Neural cell (in vitro differentiated cells): Measurements from ENCODE around the gene IDUA. TPM values are rescaled to one million over a fixed set of nuclear protein-coding genes. Genes with fewer than 3 reads are reported as not detected.

Experiments
- H2AFZ ChIP-seq: fragments of 200-600, 300-800 bp; sonication (generic), shearing (Covaris generic); 2 replicates; pipeline ENCODE4 v1.6.0; 2014; ENCODE audit warnings: low read depth, mild to moderate bottlenecking, antibody characterized with exemption, low read length, moderate library complexity
- H3F3A ChIP-seq: fragments of 200-600 bp; shearing (Covaris generic); 2 replicates; pipeline ENCODE4 v1.6.1; 2016; ENCODE audit warnings: mild to moderate bottlenecking, moderate library complexity, mixed read lengths, antibody characterized with exemption, low read length; ENCODE audit not compliant: insufficient read depth, poor library complexity, severe bottlenecking
- H3K27ac ChIP-seq: fragments of 200-600, 300-800 bp; sonication (generic), shearing (Covaris generic); 2 replicates; pipeline ENCODE4 v1.5.1; 2014; ENCODE audit warnings: mild to moderate bottlenecking, low read length, moderate library complexity
- H3K27me3 ChIP-seq: fragments of 300-800, 200-600 bp; sonication (generic), shearing (Covaris generic); 2 replicates; pipeline ENCODE4 v1.6.0; 2014; ENCODE audit warnings: mild to moderate bottlenecking, low read depth, low read length, moderate library complexity; ENCODE audit not compliant: insufficient read depth
- H3K36me3 ChIP-seq: fragments of 300-800, 200-600 bp; sonication (generic), shearing (Covaris generic); 2 replicates; pipeline ENCODE4 v1.5.1; 2014; ENCODE audit warnings: mild to moderate bottlenecking, antibody characterized with exemption, low read length, moderate library complexity; ENCODE audit not compliant: insufficient read depth
- H3K4me2 ChIP-seq: fragments of 300-800, 200-600 bp; sonication (generic), shearing (Covaris generic); 2 replicates; pipeline ENCODE4 v1.6.0; 2014; ENCODE audit warnings: mild to moderate bottlenecking, low read length
- H3K4me3 ChIP-seq: fragments of 300-800, 200-600 bp; sonication (generic), shearing (Covaris generic); 2 replicates; pipeline ENCODE4 v1.5.1; 2014; ENCODE audit warnings: mild to moderate bottlenecking, low read length, moderate library complexity
- H3K79me2 ChIP-seq: fragments of 200-600 bp; shearing (Covaris generic); replicated peaks from 2 replicates; pipeline ENCODE4 v1.6.0; 2014; ENCODE audit warnings: mild to moderate bottlenecking, low read length, moderate library complexity; ENCODE audit not compliant: insufficient read depth
- H3K9ac ChIP-seq: fragments of 300-800, 200-600 bp; sonication (generic), shearing (Covaris generic); 2 replicates; pipeline ENCODE4 v1.6.1; 2016; ENCODE audit warnings: mild to moderate bottlenecking, low read length, mixed read lengths
- H3K9me2 ChIP-seq: fragments of 200-600 bp; shearing (Covaris generic); 2 replicates; pipeline ENCODE4 v1.6.1; 2016; ENCODE audit warnings: mild to moderate bottlenecking, low read length, mixed read lengths; ENCODE audit not compliant: insufficient read depth
- H3K9me3 ChIP-seq: fragments of 200-600, 300-800 bp; sonication (generic), shearing (Covaris generic); 2 replicates; pipeline ENCODE4 v1.6.1; 2016; ENCODE audit warnings: mild to moderate bottlenecking, mixed run types, low read length, moderate library complexity, mixed read lengths
- H4K20me1 ChIP-seq: fragments of 200-600 bp; shearing (Covaris generic); 2 replicates; pipeline ENCODE4 v1.6.1; 2016; ENCODE audit warnings: mild to moderate bottlenecking, mixed run types; ENCODE audit not compliant: insufficient read depth
- CTCF ChIP-seq: fragments of 450-650 bp; IDR thresholded peaks from 2 replicates; pipeline ENCODE4 v1.5.1; 2014; ENCODE audit warnings: antibody characterized with exemption, mild to moderate bottlenecking, moderate library complexity; ENCODE audit not compliant: poor library complexity, severe bottlenecking
- EP300 ChIP-seq: fragments of 450-650 bp; conservative IDR thresholded peaks from 2 replicates; pipeline ENCODE4 v1.6.1; 2014; ENCODE audit warnings: antibody characterized with exemption, mild to moderate bottlenecking, moderate library complexity; ENCODE audit not compliant: poor library complexity, severe bottlenecking
- EZH2 ChIP-seq: fragments of 200-600, 300-800 bp; shearing (Covaris generic), sonication (generic); IDR thresholded peaks from 2 replicates; pipeline ENCODE4 v1.6.1; 2014; ENCODE audit warnings: antibody characterized with exemption, low read length, borderline replicate concordance, mild to moderate bottlenecking; ENCODE audit not compliant: insufficient read depth, poor library complexity, severe bottlenecking
- MXI1 ChIP-seq: fragments of 450-650 bp; conservative IDR thresholded peaks from 2 replicates; pipeline ENCODE4 v1.6.1; 2014; ENCODE audit warnings: antibody characterized with exemption, mild to moderate bottlenecking; ENCODE audit not compliant: poor library complexity, severe bottlenecking
- POLR2AphosphoS5 ChIP-seq: IDR thresholded peaks from 2 replicates; pipeline ENCODE4 v1.6.1; 2012
- RAD21 ChIP-seq: fragments of 450-650 bp; conservative IDR thresholded peaks from 2 replicates; pipeline ENCODE4 v1.6.1; 2014; ENCODE audit warnings: antibody characterized with exemption, mild to moderate bottlenecking, moderate library complexity
- REST ChIP-seq: IDR thresholded peaks from 2 replicates; pipeline ENCODE4 v1.6.1; 2012; ENCODE audit warnings: borderline replicate concordance
- SMC3 ChIP-seq: fragments of 450-650 bp; conservative IDR thresholded peaks from 2 replicates; pipeline ENCODE4 v1.6.1; 2014; ENCODE audit warnings: antibody characterized with exemption, mild to moderate bottlenecking, moderate library complexity; ENCODE audit not compliant: poor library complexity
- TAF1 ChIP-seq: IDR thresholded peaks from 2 replicates; pipeline ENCODE4 v1.6.1; 2012; ENCODE audit warnings: low read depth
- polyA plus RNA-seq: library from polyadenylated mRNA; depleted of rRNA; stranded (reverse); fragments of >200 nt; gene quantifications from 2 replicates; pipeline ENCODE4 v1.2.3, GENCODE V29; 2014

IDUA gene
- polyA plus RNA-seq, 1 donor from 2014 or later = 12.7 TPM

- no peaks in the 10 kb centered on the region for H3K27me3 ChIP-seq
- no peaks in the 10 kb centered on the region for H3K9me3 ChIP-seq
- H3K79me2 ChIP-seq = no peaks in the 10 kb centered on the region
- H3K36me3 ChIP-seq = no peaks in the 10 kb centered on the region
- no peak overlapping the region for H3K4me2 ChIP-seq
- H4K20me1 ChIP-seq = no peaks in the 10 kb centered on the region
- H3F3A ChIP-seq = no peaks in the 10 kb centered on the region
- no peak overlapping the region for H2AFZ ChIP-seq
- no peaks in the 10 kb centered on the region for H3K9me2 ChIP-seq
- no peak overlapping the region for H3K9ac ChIP-seq
- H3K27ac ChIP-seq = no peak overlapping the region
- no peak for TF ChIP-seq POLR2AphosphoS5
- TF ChIP-seq REST = no peak
- TF ChIP-seq CTCF = no peak
- TF ChIP-seq TAF1 = no peak
- no peak for TF ChIP-seq EP300
- no peak for TF ChIP-seq SMC3
- no peak for TF ChIP-seq MXI1
- TF ChIP-seq RAD21 = no peak
- no peak for TF ChIP-seq EZH2
- no peak overlapping the region for H3K4me3 ChIP-seq
Observed at GRCh38 chr4:1043651-1044468, 57.0 kb downstream of the IDUA start.

GRCh38 chr4:1044469-1045192 lies 57.8 kb downstream of the IDUA start:
- Histone ChIP-seq H4K20me1 (no peaks in the 10 kb centered on the region), H3K9ac (no peak overlapping the region), H3F3A (no peaks in the 10 kb centered on the region), H2AFZ (no peak overlapping the region), H3K4me2 (no peak overlapping the region), H3K4me3 (no peak overlapping the region), H3K36me3 (no peaks in the 10 kb centered on the region), H3K27ac (no peak overlapping the region), H3K79me2 (no peaks in the 10 kb centered on the region), H3K9me2 (no peaks in the 10 kb centered on the region), H3K27me3 (no peaks in the 10 kb centered on the region), H3K9me3 (no peaks in the 10 kb centered on the region)
- TF ChIP-seq RAD21 (no peak), SMC3 (no peak), TAF1 (no peak), EP300 (no peak)
